ENCODE measurements around the gene ID2.

The ID2 gene

DNA sequence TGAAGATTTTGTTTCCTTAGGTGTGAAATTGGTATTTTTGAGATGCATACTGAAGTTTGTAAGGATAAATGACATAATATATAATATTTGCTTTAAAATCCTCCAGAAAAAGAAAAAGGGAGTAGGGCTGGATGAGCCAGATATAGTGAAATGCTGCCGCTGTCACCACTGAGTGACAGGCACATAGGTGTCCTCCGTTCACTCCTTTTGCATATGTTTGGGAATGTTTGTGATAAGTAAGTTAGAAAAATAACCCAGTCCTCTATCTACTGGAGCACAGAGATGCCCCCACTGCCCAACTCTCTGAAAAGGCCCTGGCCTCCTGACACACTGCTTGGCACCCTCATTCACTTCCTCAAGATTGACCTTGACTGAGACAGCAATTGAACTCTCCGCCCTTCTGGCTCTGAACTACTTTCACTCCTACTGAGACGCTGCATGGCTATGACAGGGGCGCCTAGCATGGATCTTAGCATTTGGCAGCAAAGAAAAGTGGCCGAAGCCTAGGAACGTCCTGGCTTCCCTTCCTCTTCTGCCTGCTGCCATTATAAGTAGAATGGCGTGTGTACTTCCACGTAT, 10.1 kb downstream of the ID2 start:
- ChIA-PET POLR2A (no interaction called here), CTCF (interaction anchor here (1.3 to 2.0 kb wide), 4 partner anchors 25 to 128 kb away, joined by 3 to 11 read pairs (median 5); no protein-coding TSS in a partner anchor)
- H3K9me3 ChIP-seq (ENCODE audit: control insufficient read depth, insufficient read depth, low read depth, low read length) = no peaks in the 10 kb centered on the region
- H3K4me3 ChIP-seq (ENCODE audit: low read depth, low read length) = no peak overlapping the region
- H3K4me1 ChIP-seq (ENCODE audit: control insufficient read depth, insufficient read depth, low read length) = no peaks in the 10 kb centered on the region; the same call in 1 of the 2 replicates
- no peak overlapping the region for H3K27ac ChIP-seq (ENCODE audit: extremely low read depth, low read depth, low read length)
- TF ChIP-seq HOXC10 (CRISPR knock-in tag; IDR thresholded peaks at IDR 0.05) (no peak), ZNF48 (tag by site-specific recombination; IDR thresholded peaks at IDR 0.05) (no peak), ZNF501 (tag by site-specific recombination; IDR thresholded peaks at IDR 0.05) (no peak), ZNF114 (tag by site-specific recombination; IDR thresholded peaks at IDR 0.05) (no peak), ZNF664 (tag by site-specific recombination; IDR thresholded peaks at IDR 0.05) (no peak), BCL11A (tag by site-specific recombination; IDR thresholded peaks at IDR 0.05; ENCODE audit: low read depth) (no peak), ZNF366 (tag by site-specific recombination; conservative IDR thresholded peaks at IDR 0.05) (no peak), ZNF16 (tag by site-specific recombination; IDR thresholded peaks at IDR 0.05; ENCODE audit: low read depth) (no peak), TRIM28 (IDR thresholded peaks at IDR 0.05; ENCODE audit: borderline replicate concordance, low read length) (no peak), ZSCAN30 (tag by site-specific recombination; IDR thresholded peaks at IDR 0.05) (no peak), ZNF391 (tag by site-specific recombination; IDR thresholded peaks at IDR 0.05; ENCODE audit: borderline replicate concordance, low read depth) (no peak)
- TF ChIP-seq, protein P1, sequence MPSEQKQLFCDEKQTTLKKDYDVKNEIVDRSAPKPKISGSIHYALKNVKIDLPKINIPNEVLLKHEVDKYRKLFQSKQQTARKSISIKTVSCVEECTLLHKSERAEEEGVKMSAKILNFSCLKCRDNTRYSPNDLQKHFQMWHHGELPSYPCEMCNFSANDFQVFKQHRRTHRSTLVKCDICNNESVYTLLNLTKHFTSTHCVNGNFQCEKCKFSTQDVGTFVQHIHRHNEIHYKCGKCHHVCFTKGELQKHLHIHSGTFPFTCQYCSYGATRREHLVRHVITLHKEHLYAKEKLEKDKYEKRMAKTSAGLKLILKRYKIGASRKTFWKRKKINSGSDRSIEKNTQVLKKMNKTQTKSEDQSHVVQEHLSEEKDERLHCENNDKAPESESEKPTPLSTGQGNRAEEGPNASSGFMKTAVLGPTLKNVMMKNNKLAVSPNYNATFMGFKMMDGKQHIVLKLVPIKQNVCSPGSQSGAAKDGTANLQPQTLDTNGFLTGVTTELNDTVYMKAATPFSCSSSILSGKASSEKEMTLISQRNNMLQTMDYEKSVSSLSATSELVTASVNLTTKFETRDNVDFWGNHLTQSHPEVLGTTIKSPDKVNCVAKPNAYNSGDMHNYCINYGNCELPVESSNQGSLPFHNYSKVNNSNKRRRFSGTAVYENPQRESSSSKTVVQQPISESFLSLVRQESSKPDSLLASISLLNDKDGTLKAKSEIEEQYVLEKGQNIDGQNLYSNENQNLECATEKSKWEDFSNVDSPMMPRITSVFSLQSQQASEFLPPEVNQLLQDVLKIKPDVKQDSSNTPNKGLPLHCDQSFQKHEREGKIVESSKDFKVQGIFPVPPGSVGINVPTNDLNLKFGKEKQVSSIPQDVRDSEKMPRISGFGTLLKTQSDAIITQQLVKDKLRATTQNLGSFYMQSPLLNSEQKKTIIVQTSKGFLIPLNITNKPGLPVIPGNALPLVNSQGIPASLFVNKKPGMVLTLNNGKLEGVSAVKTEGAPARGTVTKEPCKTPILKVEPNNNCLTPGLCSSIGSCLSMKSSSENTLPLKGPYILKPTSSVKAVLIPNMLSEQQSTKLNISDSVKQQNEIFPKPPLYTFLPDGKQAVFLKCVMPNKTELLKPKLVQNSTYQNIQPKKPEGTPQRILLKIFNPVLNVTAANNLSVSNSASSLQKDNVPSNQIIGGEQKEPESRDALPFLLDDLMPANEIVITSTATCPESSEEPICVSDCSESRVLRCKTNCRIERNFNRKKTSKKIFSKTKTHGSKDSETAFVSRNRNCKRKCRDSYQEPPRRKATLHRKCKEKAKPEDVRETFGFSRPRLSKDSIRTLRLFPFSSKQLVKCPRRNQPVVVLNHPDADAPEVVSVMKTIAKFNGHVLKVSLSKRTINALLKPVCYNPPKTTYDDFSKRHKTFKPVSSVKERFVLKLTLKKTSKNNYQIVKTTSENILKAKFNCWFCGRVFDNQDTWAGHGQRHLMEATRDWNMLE (tag by site-specific recombination; conservative IDR thresholded peaks at IDR 0.05; ENCODE audit: low read depth) = no peak
- TF ChIP-seq, protein P2, sequence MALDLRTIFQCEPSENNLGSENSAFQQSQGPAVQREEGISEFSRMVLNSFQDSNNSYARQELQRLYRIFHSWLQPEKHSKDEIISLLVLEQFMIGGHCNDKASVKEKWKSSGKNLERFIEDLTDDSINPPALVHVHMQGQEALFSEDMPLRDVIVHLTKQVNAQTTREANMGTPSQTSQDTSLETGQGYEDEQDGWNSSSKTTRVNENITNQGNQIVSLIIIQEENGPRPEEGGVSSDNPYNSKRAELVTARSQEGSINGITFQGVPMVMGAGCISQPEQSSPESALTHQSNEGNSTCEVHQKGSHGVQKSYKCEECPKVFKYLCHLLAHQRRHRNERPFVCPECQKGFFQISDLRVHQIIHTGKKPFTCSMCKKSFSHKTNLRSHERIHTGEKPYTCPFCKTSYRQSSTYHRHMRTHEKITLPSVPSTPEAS (tag by site-specific recombination; IDR thresholded peaks at IDR 0.05) = no peak
- TF ChIP-seq, protein P3, sequence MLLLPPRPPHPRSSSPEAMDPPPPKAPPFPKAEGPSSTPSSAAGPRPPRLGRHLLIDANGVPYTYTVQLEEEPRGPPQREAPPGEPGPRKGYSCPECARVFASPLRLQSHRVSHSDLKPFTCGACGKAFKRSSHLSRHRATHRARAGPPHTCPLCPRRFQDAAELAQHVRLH (tag by site-specific recombination; IDR thresholded peaks at IDR 0.05) = no peak
- TF ChIP-seq, protein P4, sequence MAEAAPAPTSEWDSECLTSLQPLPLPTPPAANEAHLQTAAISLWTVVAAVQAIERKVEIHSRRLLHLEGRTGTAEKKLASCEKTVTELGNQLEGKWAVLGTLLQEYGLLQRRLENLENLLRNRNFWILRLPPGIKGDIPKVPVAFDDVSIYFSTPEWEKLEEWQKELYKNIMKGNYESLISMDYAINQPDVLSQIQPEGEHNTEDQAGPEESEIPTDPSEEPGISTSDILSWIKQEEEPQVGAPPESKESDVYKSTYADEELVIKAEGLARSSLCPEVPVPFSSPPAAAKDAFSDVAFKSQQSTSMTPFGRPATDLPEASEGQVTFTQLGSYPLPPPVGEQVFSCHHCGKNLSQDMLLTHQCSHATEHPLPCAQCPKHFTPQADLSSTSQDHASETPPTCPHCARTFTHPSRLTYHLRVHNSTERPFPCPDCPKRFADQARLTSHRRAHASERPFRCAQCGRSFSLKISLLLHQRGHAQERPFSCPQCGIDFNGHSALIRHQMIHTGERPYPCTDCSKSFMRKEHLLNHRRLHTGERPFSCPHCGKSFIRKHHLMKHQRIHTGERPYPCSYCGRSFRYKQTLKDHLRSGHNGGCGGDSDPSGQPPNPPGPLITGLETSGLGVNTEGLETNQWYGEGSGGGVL (tag by site-specific recombination; IDR thresholded peaks at IDR 0.05) = no peak
- TF ChIP-seq, protein P5, sequence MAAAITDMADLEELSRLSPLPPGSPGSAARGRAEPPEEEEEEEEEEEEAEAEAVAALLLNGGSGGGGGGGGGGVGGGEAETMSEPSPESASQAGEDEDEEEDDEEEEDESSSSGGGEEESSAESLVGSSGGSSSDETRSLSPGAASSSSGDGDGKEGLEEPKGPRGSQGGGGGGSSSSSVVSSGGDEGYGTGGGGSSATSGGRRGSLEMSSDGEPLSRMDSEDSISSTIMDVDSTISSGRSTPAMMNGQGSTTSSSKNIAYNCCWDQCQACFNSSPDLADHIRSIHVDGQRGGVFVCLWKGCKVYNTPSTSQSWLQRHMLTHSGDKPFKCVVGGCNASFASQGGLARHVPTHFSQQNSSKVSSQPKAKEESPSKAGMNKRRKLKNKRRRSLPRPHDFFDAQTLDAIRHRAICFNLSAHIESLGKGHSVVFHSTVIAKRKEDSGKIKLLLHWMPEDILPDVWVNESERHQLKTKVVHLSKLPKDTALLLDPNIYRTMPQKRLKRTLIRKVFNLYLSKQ (tag by site-specific recombination; IDR thresholded peaks at IDR 0.05; ENCODE audit: borderline replicate concordance) = no peak
- no peaks in the 10 kb centered on the region for H3K36me3 ChIP-seq (ENCODE audit: control insufficient read depth in 2 of 2, insufficient read depth in 1 of 2, low read length in 2 of 2)
